GM12878 (cell line): ENCODE measurements around the gene TEF. TPM values are rescaled to one million over a fixed set of nuclear protein-coding genes. Genes with fewer than 3 reads are reported as not detected.

Source experiments
- ATF7 ChIP-seq: fragments of 450-650 bp; IDR thresholded peaks from 2 replicates; pipeline ENCODE4 v1.6.1; 2016; ENCODE audit warnings: low read depth, mild to moderate bottlenecking
- BHLHE40 ChIP-seq, 2 experiments: fragments of 450-650 bp in 1 of 2; IDR thresholded peaks; 2 replicates each; pipeline ENCODE4 v1.6.1; 2011 to 2017; ENCODE audit warnings: low read depth in 2 of 2, borderline replicate concordance in 1 of 2, improper control_type of control experiment in 1 of 2, low read length in 1 of 2, mild to moderate bottlenecking in 1 of 2
- BMI1 ChIP-seq: fragments of 450-650 bp; IDR thresholded peaks from 2 replicates; pipeline ENCODE4 v1.6.1; 2016; ENCODE audit warnings: mild to moderate bottlenecking, moderate library complexity, borderline replicate concordance
- CBFB ChIP-seq: IDR thresholded peaks from 2 replicates; pipeline ENCODE4 v1.6.1; 2016; ENCODE audit warnings: antibody characterized with exemption, low read depth
- E4F1 ChIP-seq: fragments of 450-650 bp; IDR thresholded peaks from 2 replicates; pipeline ENCODE4 v1.6.1; 2018; ENCODE audit warnings: borderline replicate concordance, mild to moderate bottlenecking; ENCODE audit not compliant: partially characterized antibody
- ESRRA ChIP-seq: IDR thresholded peaks from 2 replicates; pipeline ENCODE4 v1.6.1; 2012; ENCODE audit warnings: mild to moderate bottlenecking, low read length, improper control_type of control experiment
- HDAC6 ChIP-seq: fragments of 200-600 bp; sonication (generic); IDR thresholded peaks from one replicate; pipeline ENCODE4 v1.8.0; 2017; ENCODE audit warnings: antibody characterized with exemption; ENCODE audit not compliant: unreplicated experiment
- MEF2B ChIP-seq: fragments of 450-650 bp; IDR thresholded peaks from 2 replicates; pipeline ENCODE4 v1.6.1; 2018; ENCODE audit warnings: mild to moderate bottlenecking, moderate library complexity; ENCODE audit not compliant: partially characterized antibody, poor library complexity, severe bottlenecking
- NKRF ChIP-seq: fragments of 450-650 bp; conservative IDR thresholded peaks from 2 replicates; pipeline ENCODE4 v1.6.1; 2017; ENCODE audit warnings: mild to moderate bottlenecking, moderate library complexity
- NRF1 ChIP-seq: conservative IDR thresholded peaks from 2 replicates; pipeline ENCODE4 v1.6.1; 2011; ENCODE audit warnings: mild to moderate bottlenecking, low read depth, low read length, improper control_type of control experiment
- REST ChIP-seq: IDR thresholded peaks from 2 replicates; pipeline ENCODE4 v1.6.1; 2012; ENCODE audit warnings: mild to moderate bottlenecking, low read depth, low read length
- RUNX3 ChIP-seq: IDR thresholded peaks from 2 replicates; pipeline ENCODE4 v1.6.1; 2012; ENCODE audit warnings: low read length, inconsistent platforms
- SIN3A ChIP-seq: IDR thresholded peaks from 2 replicates; pipeline ENCODE4 v1.6.1; 2012; ENCODE audit warnings: low read depth, low read length, improper control_type of control experiment
- SKIL ChIP-seq: fragments of 450-650 bp; IDR thresholded peaks from 2 replicates; pipeline ENCODE4 v1.6.1; 2017; ENCODE audit warnings: mild to moderate bottlenecking, low read depth, inconsistent platforms; ENCODE audit not compliant: poor library complexity, severe bottlenecking
- SP1 ChIP-seq: IDR thresholded peaks from one replicate; pipeline ENCODE4 v1.6.1; 2011; ENCODE audit warnings: low read depth, low read length
- TAF1 ChIP-seq: IDR thresholded peaks from 2 replicates; pipeline ENCODE4 v1.6.1; 2011; ENCODE audit warnings: mild to moderate bottlenecking, low read depth, low read length, borderline replicate concordance
- USF2 ChIP-seq: IDR thresholded peaks from 2 replicates; pipeline ENCODE4 v1.6.1; 2011; ENCODE audit warnings: low read depth, low read length, improper control_type of control experiment, borderline replicate concordance
- ZSCAN29 ChIP-seq: fragments of 450-650 bp; IDR thresholded peaks from 2 replicates; pipeline ENCODE4 v1.6.1; 2017; ENCODE audit warnings: mild to moderate bottlenecking, moderate library complexity
- polyA plus RNA-seq, 11 experiments: library from polyadenylated mRNA; depleted of rRNA in 4 of 11; unstranded in 6 of 11; stranded (reverse) in 5 of 11; fragments of >200 nt; fragmentation: Nextera tagmentation in 4 of 11; fragmentation: Illumina TruSeq in 1 of 11; extraction: Ambion mirVana in 4 of 11; extraction: Trizol in 1 of 11; gene quantifications; 1 replicate in 1 of 11; 2 replicates in 10 of 11; pipeline versions ENCODE4 v1.2.1 to v1.2.3, GENCODE V29; 2011 to 2016; ENCODE audit warnings: inconsistent platforms in 2 of 11, missing spikeins in 2 of 11, low read depth in 1 of 11
- total RNA-seq, 4 experiments: library from RNA; depleted of rRNA in 3 of 4; stranded (reverse); fragments of >200 nt in 3 of 4; fragmentation: Illumina TruSeq in 1 of 4; extraction: Trizol in 1 of 4; gene quantifications; 2 replicates each; pipeline versions ENCODE4 v1.2.1 to v1.2.3, GENCODE V29; 2013 to 2021

TEF gene
- total and polyA plus RNA-seq, 10 of the 15 experiments (the other 5 are each of a cell fraction or from before 2014, with no cell fraction given): 0.23 to 4.9 (median 3.2) TPM

GRCh38 chr22:41444360-41445128 is 62.8 kb downstream of the TEF start (continued):
- TF ChIP-seq REST (no peak), BHLHE40 (IDR thresholded peaks at IDR 0.05; ENCODE audit: borderline replicate concordance in 1 of 2, low read depth in 2 of 2, low read length in 1 of 2) (no peak), E4F1 (no peak), ATF7 (peak; percentile 16; the same call in 1 of the 2 replicates), USF2 (no peak; the same call in 1 of the 2 replicates), RUNX3 (no peak), SP1 (no peak), BMI1 (no peak), SKIL (no peak), SIN3A (no peak), NRF1 (peak; percentile 83), TAF1 (no peak), HDAC6 (no peak), CBFB (no peak), ZSCAN29 (no peak), ESRRA (no peak), NKRF (peak; percentile 53; the same call in 1 of the 2 replicates), MEF2B (no peak)
